HG03432 (cell line): ENCODE results near the gene SFSWAP.
"Not testable (repeated sequence)": the region's sequence is repeated elsewhere in the genome, so short reads cannot be mapped to it uniquely, and the experiment has no call there.

ENCODE experiments used
- ATAC-seq: cut with Tn5 transposase; IDR thresholded peaks from one replicate; pipeline ENCODE4 v1.9.1; 2021; ENCODE audit warnings: mild to moderate bottlenecking, moderate library complexity; ENCODE audit not compliant: unreplicated experiment

SFSWAP gene

GRCh38 chr12:131710464-131711457 is at the start of gene SFSWAP:
Gene SFSWAP (plus strand): TSS chr12:131711090. CDS start chr12:131711230, 140 bp downstream.
- peak; percentile 92 for ATAC-seq

GRCh38 chr12:131661170-131661985 is 49.5 kb upstream of the SFSWAP start:
- ATAC-seq, result not testable (repeated sequence)

GRCh38 chr12:131661986-131662288 is 49.0 kb upstream of the SFSWAP start:
- ATAC-seq, result not testable (repeated sequence)

- not testable (repeated sequence) for ATAC-seq
Observed at GRCh38 chr12:131662346-131662745, 48.5 kb upstream of the SFSWAP start.

GRCh38 chr12:131665666-131666065 is 45.2 kb upstream of the SFSWAP start:
- ATAC-seq, result not testable (repeated sequence)

- ATAC-seq, result not testable (repeated sequence)
Observed at GRCh38 chr12:131666486-131666885, 44.4 kb upstream of the SFSWAP start.

GRCh38 chr12:131666978-131667601 is 43.8 kb upstream of the SFSWAP start:
- ATAC-seq, result not testable (repeated sequence)

- no peak for ATAC-seq
Observed at GRCh38 chr12:131671276-131671675, 39.6 kb upstream of the SFSWAP start.

GRCh38 chr12:131671871-131672270 is 39.0 kb upstream of the SFSWAP start:
- no peak for ATAC-seq

- no peak for ATAC-seq
Observed at GRCh38 chr12:131672311-131672940, 38.5 kb upstream of the SFSWAP start.

- no peak for ATAC-seq
Observed at GRCh38 chr12:131672941-131673887, 37.7 kb upstream of the SFSWAP start.

GRCh38 chr12:131673888-131674257 is 37.0 kb upstream of the SFSWAP start:
- ATAC-seq, result no peak

- no peak for ATAC-seq
Observed at GRCh38 chr12:131674373-131674772, 36.5 kb upstream of the SFSWAP start.

GRCh38 chr12:131675126-131676080 is 35.5 kb upstream of the SFSWAP start:
- ATAC-seq, result no peak

- no peak for ATAC-seq
Observed at GRCh38 chr12:131676544-131676943, 34.3 kb upstream of the SFSWAP start.

GRCh38 chr12:131677067-131677466 is 33.8 kb upstream of the SFSWAP start:
- not testable (repeated sequence) for ATAC-seq

- no peak for ATAC-seq
Observed at GRCh38 chr12:131677699-131678098, 33.2 kb upstream of the SFSWAP start.

GRCh38 chr12:131678389-131679181 is 32.3 kb upstream of the SFSWAP start:
- not testable (repeated sequence) for ATAC-seq
